Ascending aorta (tissue), 2 donors: Measurements from ENCODE around the gene EXOC3. TPM values are rescaled to one million over a fixed set of nuclear protein-coding genes. Genes with fewer than 3 reads are reported as not detected.
"Not testable (repeated sequence)": the region's sequence is repeated elsewhere in the genome, so short reads cannot be mapped to it uniquely, and the experiment has no call there.

Experiments used
- DNase-seq, 2 donors: peaks; one replicate each; pipeline ENCODE4 v3.0.0-alpha.2; 2019; ENCODE audit warnings: low spot score in 2 of 2
- H3K27ac ChIP-seq, 2 donors: fragments of 200-600 bp; sonication (generic); one replicate each; pipeline ENCODE4 v1.5.1; 2016 to 2017; ENCODE audit warnings: mild to moderate bottlenecking in 1 of 2
- H3K27me3 ChIP-seq: fragments of 200-600 bp; sonication (generic); one replicate; pipeline ENCODE4 v1.5.1; 2017
- H3K36me3 ChIP-seq, 2 donors: fragments of 200-600 bp; sonication (generic); one replicate each; pipeline ENCODE4 v1.5.1; 2016
- H3K4me1 ChIP-seq, 2 donors: fragments of 200-600 bp; sonication (generic); one replicate each; pipeline ENCODE4 v1.5.1; 2016 to 2017; ENCODE audit warnings: mild to moderate bottlenecking in 1 of 2
- H3K4me3 ChIP-seq, 2 donors: fragments of 200-600 bp; sonication (generic); one replicate each; pipeline ENCODE4 v1.5.1; 2016 to 2017; ENCODE audit warnings: mild to moderate bottlenecking in 1 of 2
- H3K9me3 ChIP-seq, 2 donors: fragments of 200-600 bp; sonication (generic); one replicate each; pipeline ENCODE4 v1.5.1; 2016
- CTCF ChIP-seq, 3 experiments: fragments of 200-600 bp in 2 of 3; fragments of 450-650 bp in 1 of 3; sonication (generic) in 2 of 3; IDR thresholded peaks; one replicate each; pipeline ENCODE4 v1.5.1; 2016 to 2019; ENCODE audit warnings: antibody characterized with exemption in 3 of 3, mild to moderate bottlenecking in 1 of 3, moderate library complexity in 1 of 3
- intact Hi-C: fragments of 100-400 bp; cut with DNase I; formaldehyde crosslinking; loops from one replicate; pipeline ENCODE4 v1.15.1; 2023
- total RNA-seq: library from RNA; depleted of rRNA; stranded (reverse); fragments of >200 nt; gene quantifications from one replicate; pipeline ENCODE4 v1.1.0, GENCODE V29; 2016

Gene EXOC3
- total RNA-seq, 1 donor from 2014 or later, result 56.7 TPM

GRCh38 chr5:396531-396961 is 46.4 kb upstream of the EXOC3 start:
- Histone ChIP-seq H3K9me3 (no peaks in the 10 kb centered on the region), H3K36me3 (no peaks in the 10 kb centered on the region), H3K27me3 (no peaks in the 10 kb centered on the region), H3K27ac (no peak overlapping the region), H3K4me3 (no peak overlapping the region), H3K4me1 (peaks cover 3 to 4% of the 10 kb centered on the region in 2 donors)
- DNase-seq, result no peak
- intact Hi-C loops, result no loop called here
- no peak for TF ChIP-seq CTCF (IDR thresholded peaks at IDR 0.05)

GRCh38 chr5:398141-398474 is 44.9 kb upstream of the EXOC3 start:
- H3K27me3 ChIP-seq, H3K36me3 ChIP-seq, H3K27ac ChIP-seq, H3K4me3 ChIP-seq, H3K4me1 ChIP-seq, DNase-seq, intact Hi-C loops, H3K9me3 ChIP-seq: not testable (repeated sequence)

GRCh38 chr5:398475-399295 is 44.3 kb upstream of the EXOC3 start:
- Histone ChIP-seq H3K27me3 (no peaks in the 10 kb centered on the region), H3K9me3 (no peaks in the 10 kb centered on the region), H3K27ac (no peak overlapping the region), H3K36me3 (no peaks in the 10 kb centered on the region), H3K4me1 (peaks cover 3 to 4% of the 10 kb centered on the region in 2 donors), H3K4me3 (no peak overlapping the region)
- DNase-seq, result no peak
- TF ChIP-seq CTCF (IDR thresholded peaks at IDR 0.05), result no peak
- intact Hi-C loops, result no loop called here

GRCh38 chr5:399296-400281 is 43.4 kb upstream of the EXOC3 start:
- TF ChIP-seq CTCF (IDR thresholded peaks at IDR 0.05), result no peak

GRCh38 chr5:400282-401145 is 42.5 kb upstream of the EXOC3 start:
- intact Hi-C loops, result no loop called here
- Histone ChIP-seq H3K27ac (peak overlapping the region in 1 of 2 donors; percentile 66), H3K4me1 (peaks cover 3 to 4% of the 10 kb centered on the region in 2 donors), H3K9me3 (no peaks in the 10 kb centered on the region), H3K4me3 (peak overlapping the region; percentile 3 to 57), H3K27me3 (no peaks in the 10 kb centered on the region), H3K36me3 (no peaks in the 10 kb centered on the region)
- TF ChIP-seq CTCF (IDR thresholded peaks at IDR 0.05), result no peak
- DNase-seq, result no peak

More at GRCh38 chr5:399296-400281, 43.4 kb upstream of the EXOC3 start:
- Histone ChIP-seq H3K27ac (peak overlapping the region in 1 of 2 donors; percentile 66), H3K36me3 (no peaks in the 10 kb centered on the region), H3K4me1 (peaks cover 3 to 4% of the 10 kb centered on the region in 2 donors), H3K9me3 (no peaks in the 10 kb centered on the region), H3K4me3 (peak overlapping the region; percentile 3 to 57), H3K27me3 (no peaks in the 10 kb centered on the region)
- intact Hi-C loops, result no loop called here
- DNase-seq, result peak; percentile 84 to 89
